IMR-90 (cell line): ENCODE results near the gene MAP4K1. TPM values are rescaled to one million over a fixed set of nuclear protein-coding genes. Genes with fewer than 3 reads are reported as not detected.

ENCODE experiments used
- ATAC-seq: fragments of 200-7000 bp; cut with Tn5 transposase; 2 replicates; pipeline ENCODE4 v1.9.1; 2020; ENCODE audit warnings: low read depth, mild to moderate bottlenecking, moderate library complexity
- BruUV-seq: library from RNA; stranded (reverse); fragments of 400-500 nt; replicated peaks from 2 replicates; lab custom pipeline; 2021; lab: Mats Ljungman, UMichigan
- CTCF ChIA-PET: fragments of 300-600 bp; formaldehyde crosslinking; extraction: SDS; loops from one replicate; lab custom pipeline; 2021; ENCODE audit warnings: antibody characterized with exemption; lab: Yijun Ruan, JAX
- POLR2A ChIA-PET: fragments of 300-600 bp; sonication (Branson Sonifier 250); formaldehyde crosslinking; loops from one replicate; lab custom pipeline; 2022; ENCODE audit warnings: antibody characterized with exemption; ENCODE audit not compliant: unreplicated experiment; lab: Charles Lee
- DNase-seq: peaks from one replicate; pipeline ENCODE4 v3.0.0; 2013
- H2AFZ ChIP-seq: replicated peaks from 2 replicates; pipeline ENCODE3; 2013; ENCODE audit warnings: low read length, mild to moderate bottlenecking; ENCODE audit not compliant: poor library complexity
- H2AK5ac ChIP-seq: 2 replicates; pipeline ENCODE4 v1.6.1; 2013; ENCODE audit warnings: low read depth, low read length, inconsistent platforms
- H2AK9ac ChIP-seq: replicated peaks from 2 replicates; pipeline ENCODE3; 2013; ENCODE audit warnings: mild to moderate bottlenecking, low read depth, low read length, moderate library complexity; ENCODE audit not compliant: poor library complexity
- H2BK120ac ChIP-seq: 2 replicates; pipeline ENCODE4 v1.6.1; 2013; ENCODE audit warnings: low read depth, low read length, inconsistent platforms
- H2BK15ac ChIP-seq: 3 replicates; pipeline ENCODE4 v1.6.1; 2013; ENCODE audit warnings: low read depth, low read length, inconsistent platforms
- H2BK20ac ChIP-seq: 2 replicates; pipeline ENCODE4 v1.6.1; 2013; ENCODE audit warnings: low read depth, mild to moderate bottlenecking, inconsistent platforms, low read length, moderate library complexity
- H2BK5ac ChIP-seq: 2 replicates; pipeline ENCODE4 v1.6.1; 2013; ENCODE audit warnings: mild to moderate bottlenecking, low read depth, low read length, inconsistent platforms; ENCODE audit not compliant: poor library complexity, severe bottlenecking
- H3K14ac ChIP-seq: replicated peaks from 2 replicates; pipeline ENCODE4 v1.6.1; 2013; ENCODE audit warnings: low read depth, low read length, inconsistent platforms
- H3K18ac ChIP-seq: 2 replicates; pipeline ENCODE4 v1.6.1; 2013; ENCODE audit warnings: low read depth, low read length, control low read depth
- H3K23ac ChIP-seq: 2 replicates; pipeline ENCODE4 v1.6.1; 2013; ENCODE audit warnings: low read depth, low read length, inconsistent platforms
- H3K27ac ChIP-seq: 2 replicates; pipeline ENCODE4 v1.5.1; 2013; ENCODE audit warnings: mild to moderate bottlenecking, control low read depth, low read length; ENCODE audit not compliant: insufficient read depth
- H3K27me3 ChIP-seq: 2 replicates; pipeline ENCODE4 v1.6.1; 2013; ENCODE audit warnings: low read length; ENCODE audit not compliant: control insufficient read depth, insufficient read depth
- H3K36me3 ChIP-seq: 2 replicates; pipeline ENCODE4 v1.6.1; 2013; ENCODE audit warnings: low read length, mixed read lengths; ENCODE audit not compliant: control insufficient read depth, insufficient read depth
- H3K4ac ChIP-seq: 2 replicates; pipeline ENCODE4 v1.6.1; 2013; ENCODE audit warnings: low read depth, low read length, inconsistent platforms
- H3K4me1 ChIP-seq: 2 replicates; pipeline ENCODE4 v1.6.1; 2013; ENCODE audit warnings: low read length, mixed read lengths; ENCODE audit not compliant: control insufficient read depth, insufficient read depth
- H3K4me2 ChIP-seq: 2 replicates; pipeline ENCODE4 v1.6.1; 2013; ENCODE audit warnings: low read depth, mild to moderate bottlenecking, control low read depth, low read length, moderate library complexity
- H3K4me3 ChIP-seq: 2 replicates; pipeline ENCODE4 v1.5.1; 2013; ENCODE audit warnings: low read depth, mild to moderate bottlenecking, control low read depth, low read length, moderate library complexity; ENCODE audit not compliant: insufficient read depth
- H3K56ac ChIP-seq: 2 replicates; pipeline ENCODE4 v1.6.1; 2013; ENCODE audit warnings: low read length, inconsistent platforms; ENCODE audit not compliant: insufficient read depth; ENCODE audit errors: extremely low read depth
- H3K79me1 ChIP-seq, 2 experiments: 2 replicates each; pipeline ENCODE4 v1.6.1; 2013; ENCODE audit warnings: low read length in 2 of 2, inconsistent platforms in 1 of 2, low read depth in 1 of 2
- H3K9ac ChIP-seq: 2 replicates; pipeline ENCODE4 v1.6.1; 2013; ENCODE audit warnings: low read depth, low read length, control low read depth
- H3K9me1 ChIP-seq: 2 replicates; pipeline ENCODE4 v1.6.1; 2013; ENCODE audit warnings: low read length, inconsistent platforms; ENCODE audit not compliant: insufficient read depth
- H3K9me3 ChIP-seq: 2 replicates; pipeline ENCODE4 v1.6.1; 2013; ENCODE audit warnings: low read length; ENCODE audit not compliant: control insufficient read depth, insufficient read depth
- H4K20me1 ChIP-seq: 2 replicates; pipeline ENCODE4 v1.6.1; 2013; ENCODE audit warnings: low read length, inconsistent platforms; ENCODE audit not compliant: insufficient read depth
- H4K5ac ChIP-seq: 2 replicates; pipeline ENCODE4 v1.6.1; 2013; ENCODE audit warnings: mild to moderate bottlenecking, low read depth, low read length, control low read depth
- H4K8ac ChIP-seq, 2 experiments: 2 replicates each; pipeline ENCODE4 v1.6.1; 2013; ENCODE audit warnings: low read depth in 2 of 2, low read length in 2 of 2, control low read depth in 1 of 2, inconsistent platforms in 1 of 2
- H4K91ac ChIP-seq: 2 replicates; pipeline ENCODE4 v1.6.1; 2013; ENCODE audit warnings: low read depth, low read length, inconsistent platforms; ENCODE audit not compliant: insufficient read depth
- CTCF ChIP-seq: conservative IDR thresholded peaks from 2 replicates; pipeline ENCODE4 v1.5.1; 2012; ENCODE audit warnings: mild to moderate bottlenecking, low read depth, low read length, improper control_type of control experiment
- MAFK ChIP-seq: IDR thresholded peaks from 2 replicates; pipeline ENCODE4 v1.6.1; 2012; ENCODE audit warnings: low read depth, low read length, improper control_type of control experiment
- SMC3 ChIP-seq: fragments of 150-350 bp; IDR thresholded peaks from 2 replicates; pipeline ENCODE4 v1.6.1; 2016; ENCODE audit warnings: low read depth, mild to moderate bottlenecking, antibody characterized with exemption, low read length, moderate library complexity
- WGBS, 2 experiments: methylation state at CpG; one replicate each; pipeline versions ENCODE4 v1.1.5 to v1.1.7; 2013; ENCODE audit warnings: missing lambda C conversion rate in 2 of 2; ENCODE audit not compliant: insufficient read length in 1 of 2; ENCODE audit errors: extremely low coverage in 2 of 2; 5-methylcytosine and 5-hydroxymethylcytosine counted together
- dilution Hi-C: fragments of 300-500 bp; cut with HindIII; formaldehyde crosslinking; loops from one replicate; pipeline ENCODE4 v1.14.3; 2018; ENCODE audit warnings: low sequenced_read_pairs; ENCODE audit not compliant: unreplicated experiment
- in situ Hi-C: fragments of 300-500 bp; cut with MboI; formaldehyde crosslinking; loops from 3 replicates; pipeline ENCODE4 v1.14.3; 2019; ENCODE audit warnings: low sequenced_read_pairs, inconsistent platforms, mixed read lengths
- intact Hi-C: fragments of 100-400 bp; cut with micrococcal nuclease; formaldehyde crosslinking; loops from 2 replicates; pipeline ENCODE4 v1.10.0; 2022
- polyA plus RNA-seq, 3 experiments: library from polyadenylated mRNA; depleted of rRNA; stranded (reverse); fragments of >200 nt; gene quantifications; 2 replicates each; pipeline ENCODE4 v1.2.3, GENCODE V29; 2012; ENCODE audit warnings: low replicate concordance in 1 of 3
- total RNA-seq: library from RNA; depleted of rRNA; stranded (reverse); fragments of >200 nt; gene quantifications from 2 replicates; pipeline ENCODE4 v1.2.3, GENCODE V29; 2012

MAP4K1 gene
- total and polyA plus RNA-seq, 2 of the 4 experiments (the other 2 are of a cell fraction): 0.22 TPM; not detected in 1

DNA sequence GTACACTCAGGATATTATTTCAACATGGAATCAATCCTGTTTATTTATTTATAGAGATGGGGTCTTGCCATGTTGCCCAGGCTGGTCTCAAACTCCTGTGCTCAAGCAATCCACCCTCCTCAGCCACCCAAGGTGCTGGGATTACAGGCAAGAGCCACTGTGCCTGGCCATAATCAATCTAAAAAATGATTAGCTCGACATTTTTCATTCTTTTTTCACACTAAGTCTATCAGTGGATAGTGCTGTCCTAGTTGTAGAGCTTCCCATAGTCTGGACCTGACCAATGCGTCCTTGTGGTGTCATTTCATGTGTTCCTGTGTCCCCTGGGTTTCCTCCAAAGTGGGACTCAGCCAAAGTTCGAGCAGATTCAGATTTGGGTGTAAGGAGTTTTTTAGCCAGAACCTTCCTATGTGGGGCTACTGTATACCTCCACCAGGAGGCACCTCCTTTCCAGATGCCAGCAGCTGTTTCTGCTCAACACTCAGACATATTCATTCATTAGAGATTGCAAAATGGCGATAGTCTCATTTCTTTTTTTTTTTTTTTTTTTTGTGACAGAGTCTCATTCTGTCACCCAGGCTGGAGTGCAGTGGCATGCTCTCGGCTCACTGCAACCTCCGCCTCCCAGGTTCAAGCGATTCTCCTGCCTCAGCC, 61.1 kb downstream of the MAP4K1 start:
- in situ Hi-C loops: no loop called here

More for the DNA sequence above, 61.1 kb downstream of the MAP4K1 start:
- Histone ChIP-seq H3K18ac (no peak overlapping the region), H3K27ac (no peak overlapping the region), H2BK5ac (no peak overlapping the region), H3K9ac (no peak overlapping the region), H2AK9ac (no peak overlapping the region), H3K36me3 (no peaks in the 10 kb centered on the region), H4K20me1 (no peaks in the 10 kb centered on the region), H4K91ac (no peak overlapping the region), H3K9me1 (no peaks in the 10 kb centered on the region), H3K79me1 (no peaks in the 10 kb centered on the region), H2AFZ (no peak overlapping the region), H2BK120ac (no peak overlapping the region), H3K4me1 (no peaks in the 10 kb centered on the region), H4K8ac (no peak overlapping the region), H3K9me3 (no peaks in the 10 kb centered on the region), H2AK5ac (no peak overlapping the region), H3K14ac (no peak overlapping the region), H2BK20ac (no peak overlapping the region), H3K4ac (no peak overlapping the region), H3K4me3 (no peak overlapping the region), H3K23ac (no peak overlapping the region), H3K27me3 (no peaks in the 10 kb centered on the region), H3K56ac (no peak overlapping the region), H2BK15ac (no peak overlapping the region), H4K5ac (no peak overlapping the region), H3K4me2 (no peak overlapping the region)
- WGBS, 2 experiments: 83% methylated on average over 1 of the region's 7 CpGs; no CpG with 5 or more reads in 1 of the 2 experiments
- intact Hi-C loops: no loop called here
- dilution Hi-C loops: no loop called here
- DNase-seq: no peak
- BruUV-seq: no TSS peak
- 0 out of 2 replicates have a peak, but pooled peaks have one; percentile 18 for TF ChIP-seq CTCF
- TF ChIP-seq SMC3: no peak
- peak; percentile 73 for TF ChIP-seq MAFK
- CTCF ChIA-PET: no interaction called here
- ATAC-seq: no peak
- POLR2A ChIA-PET: no interaction called here
